NCI-H1092 treated with DMSO at 0.1 percent for 48 hours (cell line): ENCODE results near the gene HJURP.

Experiments
- DNase-seq: peaks from one replicate; lab custom pipeline; 2025; lab: John Stamatoyannopoulos, UW

The HJURP gene

DNA sequence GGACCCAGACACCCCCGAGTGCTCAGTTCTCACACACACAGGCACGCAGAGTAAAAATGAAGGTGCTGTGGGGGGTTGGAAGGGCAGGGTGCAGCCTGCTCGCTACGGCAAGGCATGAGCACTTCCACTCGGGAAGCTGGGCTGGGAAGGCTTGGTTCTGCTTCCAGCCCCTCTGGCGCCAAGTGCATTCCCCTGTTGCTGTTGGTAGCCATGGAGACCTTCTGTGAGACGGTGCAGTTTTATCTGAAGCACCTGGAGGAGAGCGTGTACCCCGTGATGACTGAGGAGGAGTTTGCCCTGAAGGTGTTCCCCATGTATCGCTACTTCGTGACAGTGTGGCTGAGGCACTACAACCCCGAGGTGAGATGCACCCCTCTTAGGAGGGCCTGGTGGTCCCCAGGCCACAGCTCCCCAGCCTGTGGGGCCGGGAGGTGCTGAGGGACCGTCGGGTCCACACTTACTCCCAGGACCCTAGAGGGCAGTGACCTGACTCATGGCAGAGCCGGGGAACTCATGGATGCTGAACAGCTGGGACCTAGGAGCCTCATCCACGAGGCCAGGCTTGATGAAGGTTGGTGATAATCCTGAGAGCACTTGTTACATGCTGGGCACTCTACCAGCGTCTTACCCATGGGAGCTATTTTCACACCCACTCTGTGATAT is 60.7 kb downstream of the HJURP start:
- DNase-seq: no peak

- DNase-seq: no peak
These were observed 61.6 kb downstream of the HJURP start for GRCh38 chr2:233792720-233793119.

- DNase-seq: no peak
These were observed 62.4 kb downstream of the HJURP start for GRCh38 chr2:233791883-233792329.

DNA sequence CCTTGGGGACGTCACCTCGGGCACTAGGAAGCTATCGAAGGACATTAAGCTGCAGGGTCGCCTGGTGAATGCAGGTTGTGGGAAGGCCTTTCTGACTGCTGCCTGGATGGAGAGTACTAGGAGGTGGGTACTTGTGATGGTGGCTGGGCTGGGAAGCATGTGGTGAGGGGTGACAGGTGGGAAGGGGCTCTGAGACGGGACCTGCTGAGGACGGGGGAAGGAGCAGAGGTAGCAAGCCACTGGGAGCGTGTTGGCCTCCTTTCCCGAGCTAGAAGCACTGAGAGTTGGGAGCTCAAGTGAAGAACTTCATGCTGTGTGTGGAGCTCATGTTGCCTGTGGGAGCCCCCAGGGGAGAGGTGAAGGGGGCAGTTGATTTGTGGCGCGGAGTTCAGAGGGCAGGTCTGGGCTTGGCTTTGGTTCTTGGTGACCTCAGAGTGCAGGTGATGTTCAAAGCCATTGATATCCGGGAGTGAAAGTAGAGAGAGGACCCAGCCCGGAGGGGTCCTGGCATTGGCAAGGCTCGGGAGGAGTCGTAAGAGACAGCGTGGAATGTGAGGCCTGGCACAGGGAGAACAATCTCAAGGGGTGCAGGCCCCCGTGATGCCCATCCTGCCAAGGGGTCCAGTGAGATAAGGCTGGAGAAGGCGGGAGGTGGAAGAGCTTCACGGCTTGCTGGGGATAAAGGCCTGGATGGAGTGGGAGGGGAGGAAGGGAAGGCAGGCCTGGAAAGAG is 63.0 kb downstream of the HJURP start:
- DNase-seq: no peak

- DNase-seq: no peak
These were observed 64.8 kb downstream of the HJURP start for GRCh38 chr2:233789554-233789953.
